Neural cell (in vitro differentiated cells): ENCODE measurements around the gene ZNF304. TPM values are rescaled to one million over a fixed set of nuclear protein-coding genes. Genes with fewer than 3 reads are reported as not detected.

Experiments
- H2AFZ ChIP-seq: fragments of 200-600, 300-800 bp; sonication (generic), shearing (Covaris generic); 2 replicates; pipeline ENCODE4 v1.6.0; 2014; ENCODE audit warnings: low read depth, mild to moderate bottlenecking, antibody characterized with exemption, low read length, moderate library complexity
- H3F3A ChIP-seq: fragments of 200-600 bp; shearing (Covaris generic); 2 replicates; pipeline ENCODE4 v1.6.1; 2016; ENCODE audit warnings: mild to moderate bottlenecking, moderate library complexity, mixed read lengths, antibody characterized with exemption, low read length; ENCODE audit not compliant: insufficient read depth, poor library complexity, severe bottlenecking
- H3K27ac ChIP-seq: fragments of 200-600, 300-800 bp; sonication (generic), shearing (Covaris generic); 2 replicates; pipeline ENCODE4 v1.5.1; 2014; ENCODE audit warnings: mild to moderate bottlenecking, low read length, moderate library complexity
- H3K27me3 ChIP-seq: fragments of 300-800, 200-600 bp; sonication (generic), shearing (Covaris generic); 2 replicates; pipeline ENCODE4 v1.6.0; 2014; ENCODE audit warnings: mild to moderate bottlenecking, low read depth, low read length, moderate library complexity; ENCODE audit not compliant: insufficient read depth
- H3K36me3 ChIP-seq: fragments of 300-800, 200-600 bp; sonication (generic), shearing (Covaris generic); 2 replicates; pipeline ENCODE4 v1.5.1; 2014; ENCODE audit warnings: mild to moderate bottlenecking, antibody characterized with exemption, low read length, moderate library complexity; ENCODE audit not compliant: insufficient read depth
- H3K4me2 ChIP-seq: fragments of 300-800, 200-600 bp; sonication (generic), shearing (Covaris generic); 2 replicates; pipeline ENCODE4 v1.6.0; 2014; ENCODE audit warnings: mild to moderate bottlenecking, low read length
- H3K4me3 ChIP-seq: fragments of 300-800, 200-600 bp; sonication (generic), shearing (Covaris generic); 2 replicates; pipeline ENCODE4 v1.5.1; 2014; ENCODE audit warnings: mild to moderate bottlenecking, low read length, moderate library complexity
- H3K79me2 ChIP-seq: fragments of 200-600 bp; shearing (Covaris generic); replicated peaks from 2 replicates; pipeline ENCODE4 v1.6.0; 2014; ENCODE audit warnings: mild to moderate bottlenecking, low read length, moderate library complexity; ENCODE audit not compliant: insufficient read depth
- H3K9ac ChIP-seq: fragments of 300-800, 200-600 bp; sonication (generic), shearing (Covaris generic); 2 replicates; pipeline ENCODE4 v1.6.1; 2016; ENCODE audit warnings: mild to moderate bottlenecking, low read length, mixed read lengths
- H3K9me2 ChIP-seq: fragments of 200-600 bp; shearing (Covaris generic); 2 replicates; pipeline ENCODE4 v1.6.1; 2016; ENCODE audit warnings: mild to moderate bottlenecking, low read length, mixed read lengths; ENCODE audit not compliant: insufficient read depth
- H3K9me3 ChIP-seq: fragments of 200-600, 300-800 bp; sonication (generic), shearing (Covaris generic); 2 replicates; pipeline ENCODE4 v1.6.1; 2016; ENCODE audit warnings: mild to moderate bottlenecking, mixed run types, low read length, moderate library complexity, mixed read lengths
- H4K20me1 ChIP-seq: fragments of 200-600 bp; shearing (Covaris generic); 2 replicates; pipeline ENCODE4 v1.6.1; 2016; ENCODE audit warnings: mild to moderate bottlenecking, mixed run types; ENCODE audit not compliant: insufficient read depth
- EP300 ChIP-seq: fragments of 450-650 bp; conservative IDR thresholded peaks from 2 replicates; pipeline ENCODE4 v1.6.1; 2014; ENCODE audit warnings: antibody characterized with exemption, mild to moderate bottlenecking, moderate library complexity; ENCODE audit not compliant: poor library complexity, severe bottlenecking
- EZH2 ChIP-seq: fragments of 200-600, 300-800 bp; shearing (Covaris generic), sonication (generic); IDR thresholded peaks from 2 replicates; pipeline ENCODE4 v1.6.1; 2014; ENCODE audit warnings: antibody characterized with exemption, low read length, borderline replicate concordance, mild to moderate bottlenecking; ENCODE audit not compliant: insufficient read depth, poor library complexity, severe bottlenecking
- MXI1 ChIP-seq: fragments of 450-650 bp; conservative IDR thresholded peaks from 2 replicates; pipeline ENCODE4 v1.6.1; 2014; ENCODE audit warnings: antibody characterized with exemption, mild to moderate bottlenecking; ENCODE audit not compliant: poor library complexity, severe bottlenecking
- POLR2AphosphoS5 ChIP-seq: IDR thresholded peaks from 2 replicates; pipeline ENCODE4 v1.6.1; 2012
- RAD21 ChIP-seq: fragments of 450-650 bp; conservative IDR thresholded peaks from 2 replicates; pipeline ENCODE4 v1.6.1; 2014; ENCODE audit warnings: antibody characterized with exemption, mild to moderate bottlenecking, moderate library complexity
- SMC3 ChIP-seq: fragments of 450-650 bp; conservative IDR thresholded peaks from 2 replicates; pipeline ENCODE4 v1.6.1; 2014; ENCODE audit warnings: antibody characterized with exemption, mild to moderate bottlenecking, moderate library complexity; ENCODE audit not compliant: poor library complexity
- TAF1 ChIP-seq: IDR thresholded peaks from 2 replicates; pipeline ENCODE4 v1.6.1; 2012; ENCODE audit warnings: low read depth
- polyA plus RNA-seq: library from polyadenylated mRNA; depleted of rRNA; stranded (reverse); fragments of >200 nt; gene quantifications from 2 replicates; pipeline ENCODE4 v1.2.3, GENCODE V29; 2014
- TF ChIP-seq, protein P1 (sequence below): IDR thresholded peaks from 2 replicates; pipeline ENCODE4 v1.6.1; 2012; ENCODE audit warnings: borderline replicate concordance
- TF ChIP-seq, protein P2 (sequence below): fragments of 450-650 bp; IDR thresholded peaks from 2 replicates; pipeline ENCODE4 v1.5.1; 2014; ENCODE audit warnings: antibody characterized with exemption, mild to moderate bottlenecking, moderate library complexity; ENCODE audit not compliant: poor library complexity, severe bottlenecking

Gene ZNF304
- polyA plus RNA-seq, 1 donor from 2014 or later = 20.6 TPM

DNA sequence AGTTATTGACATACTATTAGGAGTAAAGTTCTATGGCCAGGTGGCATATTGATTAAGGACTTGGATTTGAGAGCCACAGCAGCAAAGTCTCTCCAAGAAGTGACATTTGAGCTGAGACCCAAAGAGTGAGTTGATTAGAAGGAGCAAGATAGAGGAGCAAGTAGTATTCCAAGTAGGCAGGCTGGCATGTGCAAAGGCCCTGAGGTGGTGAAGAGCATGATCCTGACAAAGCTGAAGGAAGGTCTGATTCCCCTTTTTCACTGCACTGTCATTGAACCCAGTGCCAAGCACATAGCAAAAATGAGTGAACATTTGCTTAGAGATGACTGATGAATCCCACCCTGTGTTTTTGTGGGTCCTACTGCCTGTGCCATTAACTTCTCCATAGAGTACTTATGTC lies 26.1 kb upstream of the ZNF304 start:
- Histone ChIP-seq H3K27ac (no peak overlapping the region), H3K9me3 (no peaks in the 10 kb centered on the region), H3K4me3 (no peak overlapping the region), H3K79me2 (peaks cover 37% of the 10 kb centered on the region), H3K9ac (no peak overlapping the region), H3K4me2 (no peak overlapping the region), H4K20me1 (no peaks in the 10 kb centered on the region), H3K36me3 (peaks cover 6% of the 10 kb centered on the region), H3F3A (no peaks in the 10 kb centered on the region), H3K9me2 (no peaks in the 10 kb centered on the region), H2AFZ (no peak overlapping the region), H3K27me3 (no peaks in the 10 kb centered on the region)
- TF ChIP-seq, protein P1, sequence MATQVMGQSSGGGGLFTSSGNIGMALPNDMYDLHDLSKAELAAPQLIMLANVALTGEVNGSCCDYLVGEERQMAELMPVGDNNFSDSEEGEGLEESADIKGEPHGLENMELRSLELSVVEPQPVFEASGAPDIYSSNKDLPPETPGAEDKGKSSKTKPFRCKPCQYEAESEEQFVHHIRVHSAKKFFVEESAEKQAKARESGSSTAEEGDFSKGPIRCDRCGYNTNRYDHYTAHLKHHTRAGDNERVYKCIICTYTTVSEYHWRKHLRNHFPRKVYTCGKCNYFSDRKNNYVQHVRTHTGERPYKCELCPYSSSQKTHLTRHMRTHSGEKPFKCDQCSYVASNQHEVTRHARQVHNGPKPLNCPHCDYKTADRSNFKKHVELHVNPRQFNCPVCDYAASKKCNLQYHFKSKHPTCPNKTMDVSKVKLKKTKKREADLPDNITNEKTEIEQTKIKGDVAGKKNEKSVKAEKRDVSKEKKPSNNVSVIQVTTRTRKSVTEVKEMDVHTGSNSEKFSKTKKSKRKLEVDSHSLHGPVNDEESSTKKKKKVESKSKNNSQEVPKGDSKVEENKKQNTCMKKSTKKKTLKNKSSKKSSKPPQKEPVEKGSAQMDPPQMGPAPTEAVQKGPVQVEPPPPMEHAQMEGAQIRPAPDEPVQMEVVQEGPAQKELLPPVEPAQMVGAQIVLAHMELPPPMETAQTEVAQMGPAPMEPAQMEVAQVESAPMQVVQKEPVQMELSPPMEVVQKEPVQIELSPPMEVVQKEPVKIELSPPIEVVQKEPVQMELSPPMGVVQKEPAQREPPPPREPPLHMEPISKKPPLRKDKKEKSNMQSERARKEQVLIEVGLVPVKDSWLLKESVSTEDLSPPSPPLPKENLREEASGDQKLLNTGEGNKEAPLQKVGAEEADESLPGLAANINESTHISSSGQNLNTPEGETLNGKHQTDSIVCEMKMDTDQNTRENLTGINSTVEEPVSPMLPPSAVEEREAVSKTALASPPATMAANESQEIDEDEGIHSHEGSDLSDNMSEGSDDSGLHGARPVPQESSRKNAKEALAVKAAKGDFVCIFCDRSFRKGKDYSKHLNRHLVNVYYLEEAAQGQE = no peak
- TF ChIP-seq, protein P2, sequence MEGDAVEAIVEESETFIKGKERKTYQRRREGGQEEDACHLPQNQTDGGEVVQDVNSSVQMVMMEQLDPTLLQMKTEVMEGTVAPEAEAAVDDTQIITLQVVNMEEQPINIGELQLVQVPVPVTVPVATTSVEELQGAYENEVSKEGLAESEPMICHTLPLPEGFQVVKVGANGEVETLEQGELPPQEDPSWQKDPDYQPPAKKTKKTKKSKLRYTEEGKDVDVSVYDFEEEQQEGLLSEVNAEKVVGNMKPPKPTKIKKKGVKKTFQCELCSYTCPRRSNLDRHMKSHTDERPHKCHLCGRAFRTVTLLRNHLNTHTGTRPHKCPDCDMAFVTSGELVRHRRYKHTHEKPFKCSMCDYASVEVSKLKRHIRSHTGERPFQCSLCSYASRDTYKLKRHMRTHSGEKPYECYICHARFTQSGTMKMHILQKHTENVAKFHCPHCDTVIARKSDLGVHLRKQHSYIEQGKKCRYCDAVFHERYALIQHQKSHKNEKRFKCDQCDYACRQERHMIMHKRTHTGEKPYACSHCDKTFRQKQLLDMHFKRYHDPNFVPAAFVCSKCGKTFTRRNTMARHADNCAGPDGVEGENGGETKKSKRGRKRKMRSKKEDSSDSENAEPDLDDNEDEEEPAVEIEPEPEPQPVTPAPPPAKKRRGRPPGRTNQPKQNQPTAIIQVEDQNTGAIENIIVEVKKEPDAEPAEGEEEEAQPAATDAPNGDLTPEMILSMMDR = no peak
- TF ChIP-seq SMC3 (no peak), POLR2AphosphoS5 (no peak), MXI1 (no peak), EZH2 (no peak), RAD21 (no peak), EP300 (no peak), TAF1 (no peak)

DNA sequence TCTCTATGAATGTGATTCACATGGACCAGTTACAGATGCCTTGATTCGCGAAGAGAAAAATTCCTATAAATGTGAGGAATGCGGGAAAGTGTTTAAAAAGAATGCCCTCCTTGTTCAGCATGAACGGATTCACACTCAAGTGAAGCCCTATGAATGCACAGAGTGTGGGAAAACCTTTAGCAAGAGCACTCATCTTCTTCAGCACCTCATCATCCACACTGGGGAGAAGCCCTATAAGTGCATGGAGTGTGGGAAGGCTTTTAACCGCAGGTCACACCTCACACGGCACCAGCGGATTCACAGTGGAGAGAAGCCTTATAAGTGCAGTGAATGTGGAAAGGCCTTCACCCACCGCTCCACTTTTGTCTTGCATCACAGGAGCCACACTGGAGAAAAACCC lies 23.1 kb upstream of the ZNF304 start:
- peaks cover 6% of the 10 kb centered on the region for H3K36me3 ChIP-seq
- H2AFZ ChIP-seq = no peak overlapping the region
- no peak overlapping the region for H3K4me2 ChIP-seq
- no peaks in the 10 kb centered on the region for H3F3A ChIP-seq
- H3K9me3 ChIP-seq = no peaks in the 10 kb centered on the region
- no peaks in the 10 kb centered on the region for H4K20me1 ChIP-seq
- H3K9ac ChIP-seq = no peak overlapping the region
- H3K27me3 ChIP-seq = no peaks in the 10 kb centered on the region
- TF ChIP-seq TAF1 (no peak), SMC3 (no peak), MXI1 (no peak), EZH2 (no peak), EP300 (no peak), RAD21 (no peak), POLR2AphosphoS5 (no peak)
- TF ChIP-seq, protein P1 = no peak
- TF ChIP-seq, protein P2 = no peak
- no peak overlapping the region for H3K27ac ChIP-seq
- H3K9me2 ChIP-seq = no peaks in the 10 kb centered on the region
- H3K4me3 ChIP-seq = no peak overlapping the region
- peaks cover 16% of the 10 kb centered on the region for H3K79me2 ChIP-seq
